GM12878 (cell line): ENCODE measurements around the gene SRRM3. TPM values are rescaled to one million over a fixed set of nuclear protein-coding genes. Genes with fewer than 3 reads are reported as not detected.

Experiments used
- ATAC-seq: fragments of 200-7000 bp; cut with Tn5 transposase; 3 replicates; pipeline ENCODE4 v1.9.1; 2020; ENCODE audit warnings: mild to moderate bottlenecking, moderate library complexity
- BruUV-seq: library from RNA; stranded (reverse); fragments of 400-500 nt; replicated peaks from 2 replicates; lab custom pipeline; 2021; lab: Mats Ljungman, UMichigan
- CTCF ChIA-PET: fragments of 300-600 bp; sonication (Branson Sonifier 250); formaldehyde crosslinking; extraction: SDS; loops from one replicate; lab custom pipeline; 2021; ENCODE audit warnings: inconsistent platforms; lab: Yijun Ruan, JAX
- POLR2A ChIA-PET: fragments of 350-600 bp; formaldehyde crosslinking; extraction: SDS; loops from one replicate; lab custom pipeline; 2021; ENCODE audit warnings: inconsistent platforms; lab: Charles Lee
- RAD21 ChIA-PET: fragments of 300-600 bp; sonication (Branson Sonifier 250); formaldehyde crosslinking; loops from one replicate; lab custom pipeline; 2023; ENCODE audit warnings: antibody characterized with exemption; ENCODE audit not compliant: unreplicated experiment; lab: Charles Lee
- SMC1A ChIA-PET: fragments of 300-600 bp; sonication (Branson Sonifier 250); formaldehyde crosslinking; loops from one replicate; lab custom pipeline; 2023; ENCODE audit not compliant: unreplicated experiment, uncharacterized antibody; lab: Charles Lee
- DNase-seq: peaks from one replicate; pipeline ENCODE4 v3.0.0-alpha.2; 2011; ENCODE audit warnings: low read depth, low spot score
- FAIRE-seq: peaks from 3 replicates; lab custom pipeline; 2011; peaks lifted over from hg19 to GRCh38; lab: Jason Lieb, UNC
- H2AFZ ChIP-seq: 2 replicates; pipeline ENCODE4 v1.6.0; 2011; ENCODE audit warnings: low read depth, low read length, control low read depth; ENCODE audit not compliant: control insufficient read depth
- H3K27ac ChIP-seq: 2 replicates; pipeline ENCODE4 v1.5.1; 2011; ENCODE audit warnings: control low read depth; ENCODE audit not compliant: control insufficient read depth, insufficient read depth
- H3K27me3 ChIP-seq, 2 experiments: replicated peaks in 1 of 2; 2 replicates each; pipeline versions ENCODE4 v1.6.0 to v1.6.1; 2011; ENCODE audit warnings: low read length in 1 of 2; ENCODE audit not compliant: control insufficient read depth in 2 of 2, insufficient read depth in 2 of 2
- H3K36me3 ChIP-seq, 2 experiments: 2 replicates each; pipeline ENCODE4 v1.5.1; 2011; ENCODE audit warnings: low read length in 1 of 2; ENCODE audit not compliant: control insufficient read depth in 2 of 2, insufficient read depth in 2 of 2
- H3K4me1 ChIP-seq: 2 replicates; pipeline ENCODE4 v1.6.1; 2011; ENCODE audit warnings: mild to moderate bottlenecking, low read length, moderate library complexity, mixed read lengths; ENCODE audit not compliant: control insufficient read depth, insufficient read depth
- H3K4me2 ChIP-seq: 2 replicates; pipeline ENCODE4 v1.6.0; 2011; ENCODE audit warnings: control low read depth; ENCODE audit not compliant: control insufficient read depth, insufficient read depth
- H3K4me3 ChIP-seq: fragments of 200-600 bp; sonication (generic); 2 replicates; pipeline ENCODE4 v1.5.1; 2016
- H3K79me2 ChIP-seq: 2 replicates; pipeline ENCODE4 v1.6.0; 2011; ENCODE audit warnings: low read length; ENCODE audit not compliant: control insufficient read depth, insufficient read depth
- H3K9ac ChIP-seq: 2 replicates; pipeline ENCODE4 v1.8.0; 2011; ENCODE audit warnings: low read length, control low read depth, mixed read lengths; ENCODE audit not compliant: control insufficient read depth, insufficient read depth
- H3K9me3 ChIP-seq: replicated peaks from 3 replicates; pipeline ENCODE4 v1.5.1; 2011; ENCODE audit warnings: mild to moderate bottlenecking, low read length; ENCODE audit not compliant: control insufficient read depth, insufficient read depth
- H4K20me1 ChIP-seq: 2 replicates; pipeline ENCODE4 v1.6.0; 2011; ENCODE audit not compliant: control insufficient read depth, insufficient read depth
- CHD2 ChIP-seq: IDR thresholded peaks from 2 replicates; pipeline ENCODE4 v1.6.1; 2011; ENCODE audit warnings: low read depth, low read length, improper control_type of control experiment, borderline replicate concordance
- E2F8 ChIP-seq: fragments of 450-650 bp; IDR thresholded peaks from 2 replicates; pipeline ENCODE4 v1.6.1; 2018; ENCODE audit warnings: mild to moderate bottlenecking, low read depth, moderate library complexity; ENCODE audit not compliant: partially characterized antibody
- HDAC2 ChIP-seq: fragments of 200-600 bp; sonication (generic); IDR thresholded peaks from 2 replicates; pipeline ENCODE4 v1.6.1; 2017
- IRF3 ChIP-seq: fragments of 450-650 bp; IDR thresholded peaks from 2 replicates; pipeline ENCODE4 v1.6.1; 2014; ENCODE audit warnings: mild to moderate bottlenecking
- MEF2A ChIP-seq: IDR thresholded peaks from 2 replicates; pipeline ENCODE4 v1.6.1; 2011; ENCODE audit warnings: low read depth, mild to moderate bottlenecking, low read length, moderate library complexity; ENCODE audit not compliant: insufficient read depth
- MEF2B ChIP-seq: fragments of 450-650 bp; IDR thresholded peaks from 2 replicates; pipeline ENCODE4 v1.6.1; 2018; ENCODE audit warnings: mild to moderate bottlenecking, moderate library complexity; ENCODE audit not compliant: partially characterized antibody, poor library complexity, severe bottlenecking
- MTA3 ChIP-seq: IDR thresholded peaks from 2 replicates; pipeline ENCODE4 v1.6.1; 2012; ENCODE audit warnings: low read length, inconsistent platforms, borderline replicate concordance
- NFYB ChIP-seq: IDR thresholded peaks from 2 replicates; pipeline ENCODE4 v1.6.1; 2011; ENCODE audit warnings: low read depth, mild to moderate bottlenecking, low read length, improper control_type of control experiment, moderate library complexity; ENCODE audit not compliant: insufficient read depth
- POLR2A ChIP-seq: IDR thresholded peaks from 2 replicates; pipeline ENCODE4 v1.6.1; 2011; ENCODE audit warnings: low read depth, mild to moderate bottlenecking, low read length
- POLR2AphosphoS2 ChIP-seq: IDR thresholded peaks from 2 replicates; pipeline ENCODE4 v1.6.1; 2011; ENCODE audit warnings: low read depth, mild to moderate bottlenecking, low read length, improper control_type of control experiment, moderate library complexity
- RB1 ChIP-seq: fragments of 450-650 bp; formaldehyde crosslinking; IDR thresholded peaks from 2 replicates; pipeline ENCODE4 v1.6.1; 2017; ENCODE audit warnings: mild to moderate bottlenecking, borderline replicate concordance
- RELA ChIP-seq: fragments of 450-650 bp; IDR thresholded peaks from 2 replicates; pipeline ENCODE4 v1.8.0; 2014; ENCODE audit warnings: borderline replicate concordance; ENCODE audit not compliant: partially characterized antibody
- SIX5 ChIP-seq: IDR thresholded peaks from 2 replicates; pipeline ENCODE4 v1.6.1; 2011; ENCODE audit warnings: mild to moderate bottlenecking, low read depth, low read length, moderate library complexity; ENCODE audit not compliant: severe bottlenecking
- SMAD5 ChIP-seq: IDR thresholded peaks from 2 replicates; pipeline ENCODE4 v1.6.1; 2016; ENCODE audit warnings: antibody characterized with exemption, low read depth
- ZNF274 ChIP-seq: IDR thresholded peaks from one replicate; pipeline ENCODE4 v1.8.0; 2011; ENCODE audit not compliant: insufficient read length, insufficient read depth
- WGBS: methylation state at CpG from one replicate; pipeline ENCODE4 v1.1.6; 2016; ENCODE audit warnings: low lambda C conversion rate; ENCODE audit not compliant: insufficient replicate concordance, insufficient coverage; ENCODE audit errors: missing lambda C conversion rate; 5-methylcytosine and 5-hydroxymethylcytosine counted together
- in situ Hi-C: fragments of 300-500 bp; cut with MboI; formaldehyde crosslinking; loops from 9 replicates; pipeline ENCODE4 v1.14.3; 2018; ENCODE audit warnings: mixed read lengths
- intact Hi-C: fragments of 100-400 bp; cut with micrococcal nuclease; formaldehyde crosslinking; loops from one replicate; pipeline ENCODE4 v1.14.2; 2022; ENCODE audit not compliant: unreplicated experiment
- polyA plus RNA-seq, 11 experiments: library from polyadenylated mRNA; depleted of rRNA in 4 of 11; unstranded in 6 of 11; stranded (reverse) in 5 of 11; fragments of >200 nt; fragmentation: Nextera tagmentation in 4 of 11; fragmentation: Illumina TruSeq in 1 of 11; extraction: Ambion mirVana in 4 of 11; extraction: Trizol in 1 of 11; gene quantifications; 1 replicate in 1 of 11; 2 replicates in 10 of 11; pipeline versions ENCODE4 v1.2.1 to v1.2.3, GENCODE V29; 2011 to 2016; ENCODE audit warnings: inconsistent platforms in 2 of 11, missing spikeins in 2 of 11, low read depth in 1 of 11
- total RNA-seq, 4 experiments: library from RNA; depleted of rRNA in 3 of 4; stranded (reverse); fragments of >200 nt in 3 of 4; fragmentation: Illumina TruSeq in 1 of 4; extraction: Trizol in 1 of 4; gene quantifications; 2 replicates each; pipeline versions ENCODE4 v1.2.1 to v1.2.3, GENCODE V29; 2013 to 2021

The SRRM3 gene
- total and polyA plus RNA-seq, 10 of the 15 experiments (the other 5 are each of a cell fraction or from before 2014, with no cell fraction given) = 0.03 to 0.15 (median 0.05) TPM; not detected in 6

GRCh38 chr7:76303202-76304147 is 101.8 kb downstream of the SRRM3 start (continued):
- TF ChIP-seq NFYB (no peak), SMAD5 (no peak; the same call in 1 of the 2 replicates), MEF2B (no peak)

- FAIRE-seq = no peak
- intact Hi-C loops (no loop called here), in situ Hi-C loops (no loop called here)
- no peak overlapping the region for H3K9ac ChIP-seq
- peaks cover 1% of the 10 kb centered on the region; the same call in 1 of the 2 replicates for H3K79me2 ChIP-seq
- no TSS peak for BruUV-seq
- H3K27ac ChIP-seq = no peak overlapping the region
- 91% methylated on average over 10 of the region's 10 CpGs for WGBS
- H3K4me1 ChIP-seq = peaks cover 3% of the 10 kb centered on the region
- no peak for TF ChIP-seq RB1
- TF ChIP-seq POLR2AphosphoS2 = peak; percentile 52; the same call in 1 of the 2 replicates
- no peak for TF ChIP-seq MTA3
- TF ChIP-seq HDAC2 = no peak
- no peak for TF ChIP-seq ZNF274
- no peak for TF ChIP-seq CHD2
- no peak for TF ChIP-seq RELA
- no peak for TF ChIP-seq E2F8
- TF ChIP-seq SIX5 = no peak
- TF ChIP-seq POLR2A = peak; percentile 45; the same call in 1 of the 2 replicates
- no peak for TF ChIP-seq IRF3
- no peak for TF ChIP-seq MEF2A
- ChIA-PET POLR2A (interaction anchor here (0.9 to 1.1 kb wide), 2 partner anchors 8 to 12 kb away, joined by 3 to 4 read pairs; no protein-coding TSS in a partner anchor), RAD21 (interaction anchor here (1.0 to 1.5 kb wide), 3 partner anchors 9 to 13 kb away, joined by 3 to 5 read pairs (median 4); no protein-coding TSS in a partner anchor), CTCF (interaction anchor here (0.6 to 4.1 kb wide), 4 partner anchors 9 to 56 kb away, joined by 3 to 25 read pairs (median 10); no protein-coding TSS in a partner anchor), SMC1A (no interaction called here)
- H3K4me2 ChIP-seq = no peak overlapping the region
- no peak overlapping the region for H3K4me3 ChIP-seq
- no peak overlapping the region for H2AFZ ChIP-seq
- H4K20me1 ChIP-seq = no peaks in the 10 kb centered on the region
- H3K27me3 ChIP-seq = no peaks in the 10 kb centered on the region
- no peak for ATAC-seq
- no peak for DNase-seq
- H3K9me3 ChIP-seq = no peaks in the 10 kb centered on the region
- no peaks in the 10 kb centered on the region; a peak in 1 of 4 replicates for H3K36me3 ChIP-seq
Observed at GRCh38 chr7:76304888-76305375, 103.2 kb downstream of the SRRM3 start.
